AG04449 (cell line): ENCODE data around the gene CKS1B.

Experiments
- CTCF ChIA-PET: fragments of 350-600 bp; formaldehyde crosslinking; extraction: SDS; loops from one replicate; lab custom pipeline; 2021; ENCODE audit warnings: antibody characterized with exemption; lab: Yijun Ruan, JAX
- POLR2A ChIA-PET: fragments of 400-600, 350-600 bp; formaldehyde crosslinking; extraction: SDS; loops from one replicate; lab custom pipeline; 2020; ENCODE audit warnings: antibody characterized with exemption, inconsistent platforms; lab: Yijun Ruan, JAX
- DNase-seq: peaks from one replicate; pipeline ENCODE4 v3.0.0-alpha.2; 2010; ENCODE audit warnings: low read depth, low spot score
- H3K4me3 ChIP-seq: 2 replicates; pipeline ENCODE4 v1.5.1; 2011; ENCODE audit warnings: low read depth, mild to moderate bottlenecking, control low read depth, low read length
- CTCF ChIP-seq: IDR thresholded peaks from one replicate; pipeline ENCODE4 v1.5.1; 2011; ENCODE audit warnings: mild to moderate bottlenecking, moderate library complexity, low read length, control low read depth, inconsistent platforms; ENCODE audit not compliant: insufficient read depth; ENCODE audit errors: missing control alignments

Gene CKS1B

DNA sequence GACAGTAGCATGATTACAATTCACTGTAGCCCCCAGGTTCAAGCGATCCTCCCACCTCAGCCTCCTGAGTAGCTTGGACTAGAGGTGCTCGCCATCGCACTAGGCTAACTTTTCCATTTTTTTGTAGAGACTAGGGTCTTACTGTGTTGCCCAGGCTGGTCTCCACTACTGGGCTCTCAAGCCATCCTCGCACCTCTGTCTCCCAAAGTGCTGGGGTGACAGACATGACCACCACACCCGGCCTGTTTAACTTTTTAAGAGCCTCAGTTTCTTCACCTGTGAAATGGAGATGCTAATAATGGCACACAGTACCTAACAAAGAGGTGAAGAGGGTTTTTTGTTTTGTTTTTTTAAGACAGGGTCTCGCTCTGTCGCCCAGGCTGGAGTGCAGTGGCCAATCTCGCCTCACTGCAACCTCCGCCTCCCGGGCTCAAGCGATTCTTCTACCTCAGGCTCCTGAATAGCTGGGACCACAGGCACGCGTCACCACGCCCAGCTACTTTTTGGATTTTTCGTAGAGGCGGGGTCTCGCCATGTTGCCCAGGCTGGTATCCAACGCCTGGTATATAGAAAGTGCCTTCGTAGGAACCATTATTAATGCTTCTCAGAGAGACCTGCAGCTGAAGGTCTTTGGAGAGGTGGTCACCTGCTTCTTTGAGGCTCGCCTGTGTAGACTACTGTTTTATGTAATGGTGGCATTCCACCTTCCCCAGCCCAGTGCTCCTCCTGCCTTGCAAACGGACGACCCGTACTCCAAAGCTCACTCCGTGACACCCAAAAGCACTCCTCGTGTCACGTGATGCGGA is 38.5 kb upstream of the CKS1B start:
- ChIA-PET POLR2A (interaction anchor here (0.9 to 2.0 kb wide), 8 partner anchors 9 to 309 kb away, joined by 3 to 8 read pairs (median 3); partner anchors contain the start of gene PBXIP1), CTCF (interaction anchor here (0.6 to 2.9 kb wide), 21 partner anchors 8 to 457 kb away, joined by 3 to 15 read pairs (median 6); partner anchors contain the start of gene PBXIP1)
- H3K4me3 ChIP-seq = peak overlapping the region; percentile 95
- no peak for TF ChIP-seq CTCF
- no peak for DNase-seq

GRCh38 chr1:154936555-154937084 is 37.9 kb upstream of the CKS1B start, which contains the start of gene PMVK:
PMVK (minus strand) TSS chr1:154936719; CDS start chr1:154936685, 34 bp downstream.
- peak; percentile 76 for DNase-seq
- H3K4me3 ChIP-seq = peak within 1 kb of the TSS; percentile 95
- CTCF ChIA-PET = interaction anchor here (0.6 to 2.9 kb wide), 21 partner anchors 8 to 457 kb away, joined by 3 to 15 read pairs (median 6); partner anchors contain the start of gene PBXIP1
- POLR2A ChIA-PET = interaction anchor here (0.9 to 2.0 kb wide), 8 partner anchors 9 to 309 kb away, joined by 3 to 8 read pairs (median 3); partner anchors contain the start of gene PBXIP1
- TF ChIP-seq CTCF = peak; percentile 46

- DNase-seq = peak; percentile 77
- POLR2A ChIA-PET = interaction anchor here (0.7 to 2.0 kb wide), 7 partner anchors 14 to 310 kb away, joined by 3 to 8 read pairs (median 3); partner anchors contain the start of gene PBXIP1
- peak; percentile 13 for TF ChIP-seq CTCF
- peak overlapping the region; percentile 95 for H3K4me3 ChIP-seq
- CTCF ChIA-PET = interaction anchor here (0.7 to 2.9 kb wide), 27 partner anchors 10 to 614 kb away, joined by 3 to 15 read pairs (median 5); partner anchors contain the start of genes ADAM15, PBXIP1, PYGO2 and SHC1
Measured at GRCh38 chr1:154937085-154937987, 37.1 kb upstream of the CKS1B start.

DNA sequence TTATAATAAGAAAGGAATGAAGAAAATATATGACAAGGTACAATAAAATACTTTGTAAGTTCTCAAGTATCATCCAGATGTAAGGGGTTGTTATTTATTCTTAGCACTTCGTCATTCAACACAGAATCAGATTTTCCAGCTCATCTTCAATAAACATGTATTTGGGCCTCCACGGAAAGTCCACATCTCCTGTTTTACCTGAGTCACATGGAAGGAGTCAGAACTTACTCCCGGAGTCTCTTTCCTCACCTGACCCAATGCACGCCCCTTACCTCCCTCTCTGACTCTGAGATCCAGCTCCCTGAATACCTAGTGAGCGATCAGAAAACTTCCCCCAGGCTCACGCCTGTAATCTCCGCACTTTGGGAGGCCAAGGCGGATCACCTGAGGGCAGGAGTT is 36.5 kb upstream of the CKS1B start:
- ChIA-PET POLR2A (interaction anchor here (0.7 to 2.0 kb wide), 2 partner anchors 18 to 136 kb away, joined by 3 to 8 read pairs; partner anchors contain the start of gene PBXIP1), CTCF (interaction anchor here (0.7 to 2.9 kb wide), 15 partner anchors 12 to 614 kb away, joined by 3 to 15 read pairs (median 5); partner anchors contain the start of genes ADAM15, PYGO2 and SHC1)
- TF ChIP-seq CTCF = no peak
- DNase-seq = no peak
- peak overlapping the region; percentile 95 for H3K4me3 ChIP-seq

- no peak for TF ChIP-seq CTCF
- ChIA-PET CTCF (interaction anchor here (0.7 to 2.9 kb wide), 14 partner anchors 12 to 470 kb away, joined by 3 to 18 read pairs (median 5); partner anchors contain the start of genes ADAM15, PBXIP1 and PYGO2), POLR2A (no interaction called here)
- H3K4me3 ChIP-seq = no peak overlapping the region
- no peak for DNase-seq
Measured at GRCh38 chr1:154938604-154939399, 35.7 kb upstream of the CKS1B start.
